Suppressor macrophage treated with lipopolysaccharide for 4 hours (primary cell): Measurements from ENCODE around the gene IGFBP7.

ENCODE experiments used
- DNase-seq: peaks from one replicate; pipeline ENCODE4 v3.0.0-alpha.2; 2020

Gene IGFBP7

GRCh38 chr4:57129477-57129876 is 19.3 kb upstream of the IGFBP7 start:
- DNase-seq = no peak

DNA sequence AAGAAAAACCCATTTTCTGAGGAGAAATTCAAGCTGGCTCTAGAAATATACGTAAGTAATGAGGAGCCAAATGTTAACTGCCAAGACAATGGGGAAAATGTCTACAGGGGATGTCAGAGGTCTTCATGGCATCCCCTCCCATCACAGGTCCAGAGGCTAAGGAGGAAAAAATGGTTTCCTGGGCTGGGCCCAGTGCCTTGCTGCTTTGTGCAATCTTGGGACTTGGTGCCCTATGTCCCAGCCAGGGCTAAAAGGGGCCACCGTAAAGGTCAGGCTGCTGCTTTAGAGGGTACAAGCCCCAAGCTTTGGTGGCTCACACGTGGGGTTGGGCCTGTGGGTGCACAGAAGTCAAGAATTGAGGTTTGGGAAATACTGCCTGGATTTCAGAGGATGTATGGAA is 17.2 kb upstream of the IGFBP7 start:
- DNase-seq = no peak

GRCh38 chr4:57125996-57126395 is 15.8 kb upstream of the IGFBP7 start:
- DNase-seq = no peak

- DNase-seq = no peak
These were observed 14.0 kb upstream of the IGFBP7 start for GRCh38 chr4:57124145-57124544.

- no peak for DNase-seq
These were observed 12.8 kb upstream of the IGFBP7 start for GRCh38 chr4:57122959-57123358.

DNA sequence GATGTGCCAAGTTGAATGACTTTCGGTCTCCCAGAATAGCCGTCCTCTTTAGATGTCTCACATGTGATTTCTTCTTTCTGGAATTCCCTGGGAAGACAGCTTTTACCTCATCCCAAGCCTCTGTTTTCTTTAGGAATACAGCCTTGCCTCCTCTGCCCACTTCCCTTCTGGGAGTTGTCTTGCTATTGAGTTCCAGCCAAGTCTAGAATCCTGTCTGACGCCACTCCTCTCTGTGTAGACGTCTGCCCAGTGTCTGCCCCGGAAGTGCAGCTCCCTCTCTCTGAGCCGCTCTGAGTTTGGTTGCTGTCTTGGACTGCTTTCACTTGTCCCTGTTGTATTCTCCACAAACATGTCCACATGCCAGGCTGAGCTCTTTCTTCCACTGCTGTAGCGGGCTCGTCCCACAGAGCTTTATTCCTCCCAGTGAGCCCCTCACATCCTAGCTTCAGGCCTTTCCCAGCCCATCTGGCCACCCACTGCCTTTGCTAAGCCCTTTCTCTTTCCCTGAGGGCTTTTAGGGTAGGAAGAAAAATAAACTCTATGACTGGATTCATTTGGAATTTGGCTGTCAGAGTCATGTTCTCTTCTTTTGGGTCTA is 9.0 kb upstream of the IGFBP7 start:
- no peak for DNase-seq

GRCh38 chr4:57117491-57117890 is 7.3 kb upstream of the IGFBP7 start:
- DNase-seq = peak; percentile 12

GRCh38 chr4:57116245-57116644 is 6.1 kb upstream of the IGFBP7 start:
- DNase-seq = no peak

GRCh38 chr4:57114973-57115372 is 4.8 kb upstream of the IGFBP7 start:
- no peak for DNase-seq

DNA sequence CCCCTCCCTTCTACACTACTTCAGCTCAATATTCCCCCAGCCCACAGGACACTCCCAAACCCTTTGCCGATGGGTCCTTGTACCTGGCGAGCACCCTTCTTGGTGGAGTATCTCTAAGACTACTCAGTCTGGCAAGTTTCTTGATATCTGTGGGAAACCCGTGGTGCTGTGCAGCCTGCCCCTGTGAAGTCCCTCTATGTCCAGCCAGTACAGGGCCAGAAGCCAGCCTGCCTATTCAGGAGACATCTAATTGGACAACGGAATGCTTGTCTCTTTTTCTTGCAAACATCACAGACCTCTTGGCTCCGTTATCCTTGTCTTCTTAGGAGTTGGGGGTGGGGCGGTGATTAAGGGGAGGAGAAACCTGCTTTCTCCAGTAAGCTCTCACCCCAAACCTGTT is 3.7 kb upstream of the IGFBP7 start:
- no peak for DNase-seq

DNA sequence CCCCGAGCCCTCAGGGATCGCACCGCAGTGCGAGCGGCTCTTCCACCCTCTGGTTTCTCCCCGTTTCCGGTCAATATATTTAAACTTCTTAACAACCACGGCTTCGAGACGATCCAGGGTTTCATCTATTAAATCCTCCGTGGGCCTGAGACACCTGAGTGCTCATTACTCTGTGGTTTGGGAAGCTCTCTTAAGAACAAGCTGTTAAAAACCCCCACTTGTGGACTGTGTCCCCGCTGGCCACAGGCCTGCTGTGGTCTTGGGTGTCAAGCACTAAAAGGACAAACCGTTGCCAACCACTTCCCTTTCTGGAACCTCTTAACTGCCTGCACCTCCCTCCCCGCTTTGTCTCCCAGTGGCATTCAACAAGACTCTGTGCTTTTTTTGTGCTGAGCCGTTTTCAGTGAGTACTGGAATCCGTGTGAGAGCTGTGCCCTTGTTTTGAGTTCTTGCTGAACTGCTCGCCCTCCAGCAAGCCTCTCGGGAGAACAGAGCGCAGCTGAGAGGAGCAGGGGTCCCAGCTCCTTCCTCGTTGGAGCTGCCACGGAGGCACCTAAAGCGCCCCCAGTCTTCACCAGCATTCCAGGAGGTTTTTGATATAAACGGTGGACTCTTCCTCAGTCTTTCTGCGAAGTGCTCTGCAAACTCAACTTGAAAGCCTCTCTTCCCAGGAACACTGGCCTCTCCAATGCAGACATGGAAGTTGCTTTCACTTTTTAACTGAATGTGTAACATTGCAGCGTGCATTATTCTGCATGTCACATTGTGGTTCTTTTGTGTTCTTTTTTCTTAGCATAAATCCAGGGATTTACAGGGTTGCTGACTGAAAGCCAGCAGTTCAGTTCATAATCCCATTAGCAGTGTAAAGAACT is 691 bp upstream of the IGFBP7 start:
- peak; percentile 57 for DNase-seq

GRCh38 chr4:57109411-57109846 is 756 bp downstream of the IGFBP7 start:
- no peak for DNase-seq

DNA sequence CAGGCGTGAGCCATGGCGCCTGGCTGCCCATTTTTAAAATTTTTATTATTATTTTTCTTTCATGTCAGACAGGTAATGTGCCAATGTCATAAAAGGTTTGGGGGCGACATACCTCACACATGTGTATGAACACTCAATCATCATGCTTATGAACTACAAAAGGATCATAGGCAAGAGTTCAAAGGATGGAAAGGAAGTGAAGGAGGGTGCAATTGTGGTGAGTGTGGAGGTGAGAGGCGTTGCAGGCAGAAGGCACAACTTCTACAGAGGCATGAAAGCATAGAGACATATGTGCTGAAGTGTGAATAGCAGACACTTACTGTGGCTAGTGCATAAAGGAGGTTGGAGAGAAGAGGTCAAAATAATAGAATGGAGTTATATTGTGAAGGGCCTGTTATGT is 4.0 kb downstream of the IGFBP7 start:
- DNase-seq = no peak

DNA sequence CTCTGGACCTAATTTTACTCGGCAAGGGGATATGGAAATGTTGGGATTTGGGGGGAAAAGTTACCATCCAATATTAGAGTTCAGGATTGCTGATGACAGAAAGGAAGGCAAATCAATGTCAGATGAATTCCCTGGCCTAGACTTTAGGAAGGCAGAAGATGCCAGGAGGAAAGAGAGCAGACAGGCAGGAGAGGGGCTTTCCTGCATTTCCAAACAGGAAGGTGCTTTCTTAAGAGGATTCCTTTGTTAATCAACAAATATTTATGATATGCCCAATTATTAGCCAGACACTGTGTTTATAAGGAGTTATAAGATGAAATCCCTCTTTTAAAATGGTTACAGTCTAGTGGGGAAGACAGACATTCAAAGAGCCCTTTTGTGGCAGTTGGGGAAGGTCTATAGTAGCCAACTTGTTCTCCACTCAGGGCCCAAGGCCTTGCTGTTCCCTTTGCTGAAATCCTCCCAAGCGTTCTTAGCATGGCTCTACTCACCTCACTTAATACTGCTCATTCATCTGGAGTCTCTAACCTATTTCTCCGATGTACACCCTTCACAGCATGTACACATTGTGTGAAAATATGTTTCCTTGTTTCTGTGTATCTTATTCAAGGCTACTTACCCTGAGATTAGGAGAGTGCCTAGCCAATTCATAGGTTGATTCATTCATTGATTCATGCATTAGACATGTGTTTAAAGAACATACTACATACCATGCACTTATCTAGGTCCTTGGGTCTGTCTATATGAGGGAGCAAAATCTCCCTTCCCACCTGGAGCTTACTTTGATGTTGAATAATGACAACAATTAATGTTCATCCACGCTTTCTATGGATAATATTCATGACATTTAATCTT is 5.3 kb downstream of the IGFBP7 start:
- no peak for DNase-seq

DNA sequence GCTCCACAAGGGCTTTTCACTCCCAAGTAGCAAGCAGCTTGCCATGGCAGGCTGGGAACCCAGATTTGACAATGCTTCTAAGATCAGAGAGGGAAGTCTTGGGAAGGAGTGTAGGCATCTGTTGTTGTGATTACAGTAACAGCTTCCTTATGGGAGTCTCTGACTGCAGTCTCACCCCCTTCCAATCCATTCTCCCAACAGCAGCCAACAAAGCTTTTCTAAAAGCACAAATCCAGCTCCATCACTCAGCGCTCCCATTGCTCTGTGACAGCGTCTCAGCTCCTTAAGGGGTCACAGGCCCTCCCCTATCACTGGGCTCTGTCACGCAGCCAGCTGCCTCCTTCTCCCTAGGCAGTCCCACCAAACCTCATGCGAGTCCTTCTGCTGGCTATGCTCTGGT is 7.1 kb downstream of the IGFBP7 start:
- DNase-seq = no peak

DNA sequence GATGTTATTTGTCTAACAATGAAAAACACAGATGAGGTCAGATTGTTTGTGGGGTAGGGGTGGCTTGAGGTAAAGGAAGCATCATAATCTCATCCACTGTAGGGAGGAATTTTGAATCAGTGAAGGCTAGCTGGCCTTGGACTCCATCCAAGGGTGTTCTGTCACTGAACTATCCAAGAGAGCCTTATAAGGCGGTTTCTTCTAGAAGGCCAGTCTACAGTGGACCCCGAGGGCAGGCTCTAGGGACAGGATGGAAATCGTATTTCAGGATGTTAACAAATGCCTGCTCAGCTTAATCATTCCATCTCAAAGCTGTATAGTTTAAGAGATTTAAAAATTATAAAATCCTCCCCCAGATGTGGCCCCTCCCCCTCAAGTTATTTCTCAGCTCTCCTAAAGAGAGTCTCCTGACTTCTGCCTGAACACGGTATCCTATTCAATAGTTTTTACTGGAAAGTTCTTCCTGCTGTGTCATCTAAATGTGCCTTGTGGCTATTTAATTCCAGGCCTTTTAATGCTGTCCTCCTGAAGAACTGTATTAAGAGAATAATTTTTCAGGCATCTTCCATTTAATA is 8.0 kb downstream of the IGFBP7 start:
- DNase-seq = no peak

GRCh38 chr4:57100979-57101651 is 9.1 kb downstream of the IGFBP7 start:
- no peak for DNase-seq

DNA sequence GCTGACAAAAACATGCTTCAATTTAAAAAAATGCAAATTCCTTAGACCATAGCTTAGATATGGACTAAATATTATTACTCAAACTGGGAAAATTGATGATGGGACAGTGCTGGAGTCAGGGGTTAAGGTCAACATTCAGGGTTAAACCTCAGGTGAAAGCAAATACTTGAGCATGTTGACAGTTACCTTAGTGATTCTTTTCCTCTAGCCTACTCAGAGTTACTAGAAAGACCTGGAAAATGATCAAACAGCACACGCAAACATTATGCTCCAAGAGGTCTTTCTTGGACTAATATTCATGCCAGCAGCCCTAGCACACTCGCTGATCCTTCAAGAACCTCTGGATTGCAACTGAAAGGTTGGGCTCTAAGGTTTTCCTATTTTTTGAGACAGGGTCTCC is 10.8 kb downstream of the IGFBP7 start:
- DNase-seq = no peak

- DNase-seq = no peak
These were observed 11.2 kb downstream of the IGFBP7 start for GRCh38 chr4:57098941-57099340.

- DNase-seq = no peak
These were observed 11.8 kb downstream of the IGFBP7 start for GRCh38 chr4:57098415-57098814.

- DNase-seq = no peak
These were observed 12.5 kb downstream of the IGFBP7 start for GRCh38 chr4:57097711-57098110.

GRCh38 chr4:57095956-57096355 is 14.2 kb downstream of the IGFBP7 start:
- no peak for DNase-seq

DNA sequence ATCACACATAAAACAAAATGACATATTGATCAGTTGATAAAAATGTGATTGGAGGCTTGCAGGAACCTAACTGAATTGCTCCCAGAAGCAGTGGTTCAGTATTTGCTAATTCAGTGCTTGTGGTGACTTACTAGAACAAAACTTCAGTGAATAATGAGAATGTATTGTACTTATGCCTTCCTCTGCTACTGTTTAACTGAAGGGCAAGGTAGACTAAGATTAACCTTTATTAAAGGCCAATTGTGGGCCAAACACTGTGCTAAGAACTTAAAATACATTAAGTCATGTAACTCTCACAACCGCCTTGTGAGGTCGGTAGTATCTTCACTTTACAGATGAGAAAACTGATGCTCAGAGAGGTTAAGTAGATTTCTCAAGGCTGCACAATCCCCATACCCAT is 14.9 kb downstream of the IGFBP7 start:
- no peak for DNase-seq
